GM12878 (cell line): ENCODE results near the gene PLEKHG4B.

ENCODE experiments used
- GABPA ChIP-seq: IDR thresholded peaks from 2 replicates; pipeline ENCODE4 v1.6.1; 2014; ENCODE audit warnings: antibody characterized with exemption, low read depth, mild to moderate bottlenecking, inconsistent platforms
- NR2C2 ChIP-seq: IDR thresholded peaks from 2 replicates; pipeline ENCODE4 v1.6.1; 2011; ENCODE audit warnings: borderline replicate concordance, low read depth; ENCODE audit not compliant: control insufficient read depth, insufficient read length
- SP1 ChIP-seq: IDR thresholded peaks from one replicate; pipeline ENCODE4 v1.6.1; 2011; ENCODE audit warnings: low read depth, low read length
- TF ChIP-seq, protein P1 (sequence below), 3 experiments: IDR thresholded peaks in 2 of 3; conservative IDR thresholded peaks in 1 of 3; 2 replicates each; pipeline ENCODE4 v1.5.1; 2011; ENCODE audit warnings: low read depth in 3 of 3, low read length in 3 of 3, mild to moderate bottlenecking in 3 of 3, control low read depth in 2 of 3, moderate library complexity in 2 of 3, inconsistent platforms in 1 of 3, mixed read lengths in 1 of 3; ENCODE audit not compliant: control insufficient read depth in 2 of 3, insufficient read depth in 1 of 3; ENCODE audit errors: extremely low read depth in 1 of 3

DNA sequence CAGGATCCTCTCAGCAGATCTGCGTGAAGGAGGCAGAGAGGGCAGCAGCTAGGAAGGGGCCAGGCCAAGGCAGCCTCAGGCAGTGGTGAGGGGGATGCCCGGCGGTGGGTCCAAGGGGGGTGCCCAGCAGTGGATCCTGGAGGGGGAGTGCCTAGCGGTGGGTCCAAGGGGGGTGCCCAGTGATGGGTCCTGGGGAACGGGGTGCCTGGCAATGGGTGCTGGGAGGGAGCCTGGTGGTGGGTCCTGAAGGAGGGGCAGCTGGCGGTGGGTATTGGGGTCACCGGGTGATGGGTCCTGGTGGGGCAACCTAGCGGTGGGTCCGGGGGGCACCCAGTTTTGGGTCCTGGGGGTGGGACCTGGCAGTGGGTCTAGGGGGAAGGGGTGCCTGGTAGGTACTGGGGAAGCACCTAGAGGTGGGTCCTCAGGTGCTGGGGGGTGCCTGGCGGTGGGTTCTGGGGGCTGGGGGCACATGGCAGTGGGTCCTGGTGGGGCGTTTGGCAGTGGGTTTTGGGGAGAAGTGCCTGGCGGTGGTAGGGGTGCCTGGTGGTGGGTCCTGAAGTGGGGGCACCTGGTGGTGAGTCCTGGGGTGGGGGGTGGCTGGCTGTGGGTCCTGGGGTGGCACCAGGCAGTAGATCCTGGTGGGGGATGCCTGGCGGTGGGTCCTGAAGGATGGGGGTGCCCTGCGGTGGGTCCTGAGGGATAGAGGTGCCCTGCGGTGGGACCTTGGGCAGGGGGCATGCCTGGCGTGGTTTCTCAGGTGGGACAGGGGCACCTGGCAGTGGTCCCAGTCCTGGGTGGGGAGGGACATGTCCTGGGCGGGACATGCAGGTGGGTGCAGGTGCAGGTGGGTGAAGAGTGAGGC is 101.2 kb downstream of the PLEKHG4B start:
- TF ChIP-seq NR2C2 (no peak), GABPA (no peak), SP1 (no peak)
- TF ChIP-seq, protein P1, sequence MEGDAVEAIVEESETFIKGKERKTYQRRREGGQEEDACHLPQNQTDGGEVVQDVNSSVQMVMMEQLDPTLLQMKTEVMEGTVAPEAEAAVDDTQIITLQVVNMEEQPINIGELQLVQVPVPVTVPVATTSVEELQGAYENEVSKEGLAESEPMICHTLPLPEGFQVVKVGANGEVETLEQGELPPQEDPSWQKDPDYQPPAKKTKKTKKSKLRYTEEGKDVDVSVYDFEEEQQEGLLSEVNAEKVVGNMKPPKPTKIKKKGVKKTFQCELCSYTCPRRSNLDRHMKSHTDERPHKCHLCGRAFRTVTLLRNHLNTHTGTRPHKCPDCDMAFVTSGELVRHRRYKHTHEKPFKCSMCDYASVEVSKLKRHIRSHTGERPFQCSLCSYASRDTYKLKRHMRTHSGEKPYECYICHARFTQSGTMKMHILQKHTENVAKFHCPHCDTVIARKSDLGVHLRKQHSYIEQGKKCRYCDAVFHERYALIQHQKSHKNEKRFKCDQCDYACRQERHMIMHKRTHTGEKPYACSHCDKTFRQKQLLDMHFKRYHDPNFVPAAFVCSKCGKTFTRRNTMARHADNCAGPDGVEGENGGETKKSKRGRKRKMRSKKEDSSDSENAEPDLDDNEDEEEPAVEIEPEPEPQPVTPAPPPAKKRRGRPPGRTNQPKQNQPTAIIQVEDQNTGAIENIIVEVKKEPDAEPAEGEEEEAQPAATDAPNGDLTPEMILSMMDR (IDR thresholded peaks at IDR 0.05 in 2 of 3, conservative IDR thresholded peaks at IDR 0.05 in 1 of 3; ENCODE audit: control insufficient read depth in 2 of 3, extremely low read depth in 1 of 3, insufficient read depth in 1 of 3, low read depth in 3 of 3, low read length in 3 of 3): no peak
